HepG2 (cell line): Measurements from ENCODE around the gene POM121. TPM values are rescaled to one million over a fixed set of nuclear protein-coding genes. Genes with fewer than 3 reads are reported as not detected.

Experiments used
- BORCS8-MEF2B ChIP-seq: sonication (generic); formaldehyde crosslinking; IDR thresholded peaks from 2 replicates; pipeline ENCODE4 v1.8.0; 2022; ENCODE audit warnings: mild to moderate bottlenecking, missing genetic modification reagents
- FOXO4 ChIP-seq: sonication (generic); formaldehyde crosslinking; conservative IDR thresholded peaks from 2 replicates; pipeline ENCODE4 v1.8.1; 2023; ENCODE audit warnings: missing genetic modification reagents
- GATA4 ChIP-seq: sonication (generic); IDR thresholded peaks from 2 replicates; pipeline ENCODE4 v1.6.1; 2016; ENCODE audit warnings: antibody characterized with exemption, low read depth, borderline replicate concordance
- MAFF ChIP-seq: IDR thresholded peaks from 2 replicates; pipeline ENCODE4 v1.6.1; 2011; ENCODE audit warnings: low read depth, low read length, improper control_type of control experiment
- MED1 ChIP-seq: sonication (generic); formaldehyde crosslinking; IDR thresholded peaks from 2 replicates; pipeline ENCODE4 v1.4.0; 2020; ENCODE audit warnings: missing genetic modification reagents
- NCOA2 ChIP-seq: sonication (generic); formaldehyde crosslinking; IDR thresholded peaks from 2 replicates; pipeline ENCODE4 v1.8.0; 2022; ENCODE audit warnings: inconsistent platforms
- PLRG1 ChIP-seq: fragments of 450-650 bp; conservative IDR thresholded peaks from 2 replicates; pipeline ENCODE4 v1.6.1; 2016
- RAD21 ChIP-seq: fragments of 450-650 bp; formaldehyde crosslinking; IDR thresholded peaks from 2 replicates; pipeline ENCODE4 v1.5.0; 2020; ENCODE audit warnings: mild to moderate bottlenecking
- STAT5B ChIP-seq: sonication (generic); formaldehyde crosslinking; IDR thresholded peaks from 2 replicates; pipeline ENCODE4 v1.4.0; 2020; ENCODE audit warnings: missing genetic modification reagents
- ZNF224 ChIP-seq: sonication (generic); formaldehyde crosslinking; IDR thresholded peaks from 2 replicates; pipeline ENCODE4 v1.5.0; 2020; ENCODE audit warnings: mild to moderate bottlenecking, missing genetic modification reagents
- ZNF292 ChIP-seq: sonication (generic); formaldehyde crosslinking; IDR thresholded peaks from 2 replicates; pipeline ENCODE4 v1.8.1; 2022; ENCODE audit warnings: mild to moderate bottlenecking, low read depth, missing genetic modification reagents, borderline replicate concordance
- ZNF460 ChIP-seq: sonication (generic); formaldehyde crosslinking; IDR thresholded peaks from 2 replicates; pipeline ENCODE4 v1.5.1; 2020; ENCODE audit warnings: missing genetic modification reagents, mild to moderate bottlenecking, borderline replicate concordance
- ZNF484 ChIP-seq: sonication (generic); formaldehyde crosslinking; IDR thresholded peaks from 2 replicates; pipeline ENCODE4 v1.5.1; 2020; ENCODE audit warnings: mild to moderate bottlenecking, low read depth, missing genetic modification reagents, borderline replicate concordance
- ZNF503 ChIP-seq: sonication (generic); formaldehyde crosslinking; IDR thresholded peaks from 2 replicates; pipeline ENCODE4 v1.4.0; 2020; ENCODE audit warnings: missing genetic modification reagents
- ZNF557 ChIP-seq: sonication (generic); formaldehyde crosslinking; IDR thresholded peaks from 2 replicates; pipeline ENCODE4 v1.4.0; 2020; ENCODE audit warnings: missing genetic modification reagents
- ZNF724P ChIP-seq: sonication (generic); formaldehyde crosslinking; IDR thresholded peaks from 2 replicates; pipeline ENCODE4 v1.8.0; 2022; ENCODE audit warnings: missing genetic modification reagents, borderline replicate concordance
- ZSCAN20 ChIP-seq: sonication (generic); formaldehyde crosslinking; IDR thresholded peaks from 2 replicates; pipeline ENCODE4 v1.4.0; 2020; ENCODE audit warnings: missing genetic modification reagents, mild to moderate bottlenecking, borderline replicate concordance
- polyA plus RNA-seq, 8 experiments: library from polyadenylated mRNA; depleted of rRNA in 3 of 8; stranded (reverse) in 7 of 8; unstranded in 1 of 8; fragments of >200 nt; fragmentation: Illumina TruSeq in 4 of 8; extraction: Trizol in 4 of 8; gene quantifications; 2 replicates each; pipeline versions ENCODE4 v1.2.1 to v1.2.3, GENCODE V29; 2011 to 2016; ENCODE audit warnings: low read depth in 4 of 8, missing spikeins in 1 of 8, mixed read lengths in 1 of 8; ENCODE audit not compliant: insufficient read depth in 1 of 8
- total RNA-seq, 5 experiments: library from RNA; depleted of rRNA; stranded (reverse); fragments of >200 nt; fragmentation: Illumina TruSeq; extraction: Trizol; gene quantifications; 2 replicates each; pipeline ENCODE4 v1.2.3, GENCODE V29; 2016; ENCODE audit warnings: low read depth in 1 of 5
- TF ChIP-seq, protein P1 (sequence below): sonication (generic); formaldehyde crosslinking; IDR thresholded peaks from 2 replicates; pipeline ENCODE4 v1.9.0; 2021; ENCODE audit warnings: mild to moderate bottlenecking, missing genetic modification reagents
- TF ChIP-seq, protein P2 (sequence below): sonication (generic); formaldehyde crosslinking; IDR thresholded peaks from 2 replicates; pipeline ENCODE4 v1.4.0; 2020; ENCODE audit warnings: missing genetic modification reagents

Gene POM121
- total and polyA plus RNA-seq, 2 of the 13 experiments (the other 11 are each of a cell fraction or from before 2014, with no cell fraction given): 8.4 to 10.3 TPM

- TF ChIP-seq ZNF224 (CRISPR knock-in tag) (no peak), MED1 (CRISPR knock-in tag) (peak; percentile 44), STAT5B (CRISPR knock-in tag) (no peak), ZNF557 (CRISPR knock-in tag) (no peak), NCOA2 (CRISPR knock-in tag) (no peak), FOXO4 (no peak), PLRG1 (no peak), ZNF503 (CRISPR knock-in tag) (no peak), ZNF484 (no peak), RAD21 (peak; percentile 33; the same call in 1 of the 2 replicates), ZNF460 (no peak), ZNF292 (CRISPR knock-in tag) (no peak), BORCS8-MEF2B (CRISPR knock-in tag) (no peak), GATA4 (no peak), ZSCAN20 (no peak), MAFF (no peak), ZNF724P (CRISPR knock-in tag) (peak; percentile 70; the same call in 1 of the 2 replicates)
- TF ChIP-seq, protein P1, sequence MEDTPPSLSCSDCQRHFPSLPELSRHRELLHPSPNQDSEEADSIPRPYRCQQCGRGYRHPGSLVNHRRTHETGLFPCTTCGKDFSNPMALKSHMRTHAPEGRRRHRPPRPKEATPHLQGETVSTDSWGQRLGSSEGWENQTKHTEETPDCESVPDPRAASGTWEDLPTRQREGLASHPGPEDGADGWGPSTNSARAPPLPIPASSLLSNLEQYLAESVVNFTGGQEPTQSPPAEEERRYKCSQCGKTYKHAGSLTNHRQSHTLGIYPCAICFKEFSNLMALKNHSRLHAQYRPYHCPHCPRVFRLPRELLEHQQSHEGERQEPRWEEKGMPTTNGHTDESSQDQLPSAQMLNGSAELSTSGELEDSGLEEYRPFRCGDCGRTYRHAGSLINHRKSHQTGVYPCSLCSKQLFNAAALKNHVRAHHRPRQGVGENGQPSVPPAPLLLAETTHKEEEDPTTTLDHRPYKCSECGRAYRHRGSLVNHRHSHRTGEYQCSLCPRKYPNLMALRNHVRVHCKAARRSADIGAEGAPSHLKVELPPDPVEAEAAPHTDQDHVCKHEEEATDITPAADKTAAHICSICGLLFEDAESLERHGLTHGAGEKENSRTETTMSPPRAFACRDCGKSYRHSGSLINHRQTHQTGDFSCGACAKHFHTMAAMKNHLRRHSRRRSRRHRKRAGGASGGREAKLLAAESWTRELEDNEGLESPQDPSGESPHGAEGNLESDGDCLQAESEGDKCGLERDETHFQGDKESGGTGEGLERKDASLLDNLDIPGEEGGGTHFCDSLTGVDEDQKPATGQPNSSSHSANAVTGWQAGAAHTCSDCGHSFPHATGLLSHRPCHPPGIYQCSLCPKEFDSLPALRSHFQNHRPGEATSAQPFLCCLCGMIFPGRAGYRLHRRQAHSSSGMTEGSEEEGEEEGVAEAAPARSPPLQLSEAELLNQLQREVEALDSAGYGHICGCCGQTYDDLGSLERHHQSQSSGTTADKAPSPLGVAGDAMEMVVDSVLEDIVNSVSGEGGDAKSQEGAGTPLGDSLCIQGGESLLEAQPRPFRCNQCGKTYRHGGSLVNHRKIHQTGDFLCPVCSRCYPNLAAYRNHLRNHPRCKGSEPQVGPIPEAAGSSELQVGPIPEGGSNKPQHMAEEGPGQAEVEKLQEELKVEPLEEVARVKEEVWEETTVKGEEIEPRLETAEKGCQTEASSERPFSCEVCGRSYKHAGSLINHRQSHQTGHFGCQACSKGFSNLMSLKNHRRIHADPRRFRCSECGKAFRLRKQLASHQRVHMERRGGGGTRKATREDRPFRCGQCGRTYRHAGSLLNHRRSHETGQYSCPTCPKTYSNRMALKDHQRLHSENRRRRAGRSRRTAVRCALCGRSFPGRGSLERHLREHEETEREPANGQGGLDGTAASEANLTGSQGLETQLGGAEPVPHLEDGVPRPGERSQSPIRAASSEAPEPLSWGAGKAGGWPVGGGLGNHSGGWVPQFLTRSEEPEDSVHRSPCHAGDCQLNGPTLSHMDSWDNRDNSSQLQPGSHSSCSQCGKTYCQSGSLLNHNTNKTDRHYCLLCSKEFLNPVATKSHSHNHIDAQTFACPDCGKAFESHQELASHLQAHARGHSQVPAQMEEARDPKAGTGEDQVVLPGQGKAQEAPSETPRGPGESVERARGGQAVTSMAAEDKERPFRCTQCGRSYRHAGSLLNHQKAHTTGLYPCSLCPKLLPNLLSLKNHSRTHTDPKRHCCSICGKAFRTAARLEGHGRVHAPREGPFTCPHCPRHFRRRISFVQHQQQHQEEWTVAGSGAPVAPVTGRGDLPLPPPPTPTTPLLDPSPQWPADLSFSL (CRISPR knock-in tag): no peak
- TF ChIP-seq, protein P2, sequence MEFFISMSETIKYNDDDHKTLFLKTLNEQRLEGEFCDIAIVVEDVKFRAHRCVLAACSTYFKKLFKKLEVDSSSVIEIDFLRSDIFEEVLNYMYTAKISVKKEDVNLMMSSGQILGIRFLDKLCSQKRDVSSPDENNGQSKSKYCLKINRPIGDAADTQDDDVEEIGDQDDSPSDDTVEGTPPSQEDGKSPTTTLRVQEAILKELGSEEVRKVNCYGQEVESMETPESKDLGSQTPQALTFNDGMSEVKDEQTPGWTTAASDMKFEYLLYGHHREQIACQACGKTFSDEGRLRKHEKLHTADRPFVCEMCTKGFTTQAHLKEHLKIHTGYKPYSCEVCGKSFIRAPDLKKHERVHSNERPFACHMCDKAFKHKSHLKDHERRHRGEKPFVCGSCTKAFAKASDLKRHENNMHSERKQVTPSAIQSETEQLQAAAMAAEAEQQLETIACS (CRISPR knock-in tag): no peak
Measured at GRCh38 chr7:72924733-72925545, at the start of gene POM121 (continued).
